Keratinocyte (primary cell): Measurements from ENCODE around the gene GID8. TPM values are rescaled to one million over a fixed set of nuclear protein-coding genes. Genes with fewer than 3 reads are reported as not detected.

Experiments
- DNase-seq: peaks from one replicate; pipeline ENCODE4 v3.0.0-alpha.2; 2011; ENCODE audit warnings: low read depth, missing footprints, low spot score
- FAIRE-seq: peaks from 2 replicates; lab custom pipeline; 2011; peaks lifted over from hg19 to GRCh38; lab: Jason Lieb, UNC
- H2AFZ ChIP-seq: 2 replicates; pipeline ENCODE4 v1.6.0; 2012; ENCODE audit warnings: low read length, control low read depth, inconsistent platforms; ENCODE audit not compliant: control insufficient read depth
- H3K27ac ChIP-seq: 2 replicates; pipeline ENCODE4 v1.5.1; 2011; ENCODE audit warnings: low read length; ENCODE audit not compliant: control insufficient read depth, insufficient read depth
- H3K27me3 ChIP-seq: 3 replicates; pipeline ENCODE4 v1.6.0; 2011; ENCODE audit warnings: low read length; ENCODE audit not compliant: control insufficient read depth, insufficient read depth; ENCODE audit errors: extremely low read depth
- H3K36me3 ChIP-seq, 2 experiments: 2 replicates in 1 of 2; 3 replicates in 1 of 2; pipeline ENCODE4 v1.5.1; 2011; ENCODE audit warnings: low read length in 2 of 2, mild to moderate bottlenecking in 1 of 2; ENCODE audit not compliant: control insufficient read depth in 2 of 2, insufficient read depth in 2 of 2; ENCODE audit errors: extremely low read depth in 1 of 2
- H3K4me1 ChIP-seq: 3 replicates; pipeline ENCODE4 v1.5.1; 2011; ENCODE audit warnings: low read length; ENCODE audit not compliant: control insufficient read depth, insufficient read depth; ENCODE audit errors: extremely low read depth
- H3K4me2 ChIP-seq: 3 replicates; pipeline ENCODE4 v1.6.0; 2011; ENCODE audit warnings: low read depth, low read length; ENCODE audit not compliant: control insufficient read depth, insufficient read depth; ENCODE audit errors: extremely low read depth
- H3K4me3 ChIP-seq, 3 experiments: fragments of 200-600 bp in 1 of 3; sonication (generic) in 1 of 3; 2 replicates in 2 of 3; 3 replicates in 1 of 3; pipeline ENCODE4 v1.5.1; 2011 to 2016; ENCODE audit warnings: low read length in 3 of 3, mild to moderate bottlenecking in 3 of 3, control low read depth in 2 of 3, inconsistent platforms in 1 of 3, low read depth in 1 of 3, mixed read lengths in 1 of 3, mixed run types in 1 of 3, moderate library complexity in 1 of 3; ENCODE audit not compliant: control insufficient read depth in 2 of 3, insufficient read depth in 2 of 3; ENCODE audit errors: extremely low read depth in 1 of 3
- H3K79me2 ChIP-seq: 2 replicates; pipeline ENCODE4 v1.6.0; 2012; ENCODE audit warnings: low read length; ENCODE audit not compliant: control insufficient read depth, insufficient read depth
- H3K9ac ChIP-seq: 3 replicates; pipeline ENCODE4 v1.6.0; 2011; ENCODE audit warnings: low read length; ENCODE audit not compliant: control insufficient read depth, insufficient read depth; ENCODE audit errors: extremely low read depth
- H3K9me1 ChIP-seq: 3 replicates; pipeline ENCODE4 v1.6.0; 2011; ENCODE audit warnings: low read length; ENCODE audit not compliant: control insufficient read depth, insufficient read depth; ENCODE audit errors: extremely low read depth
- H3K9me3 ChIP-seq: 2 replicates; pipeline ENCODE4 v1.5.1; 2012; ENCODE audit warnings: low read depth, low read length; ENCODE audit not compliant: control insufficient read depth
- H4K20me1 ChIP-seq: 3 replicates; pipeline ENCODE4 v1.6.0; 2011; ENCODE audit warnings: low read length; ENCODE audit not compliant: control insufficient read depth, insufficient read depth; ENCODE audit errors: extremely low read depth
- CTCF ChIP-seq, 3 experiments: IDR thresholded peaks in 1 of 3; conservative IDR thresholded peaks in 1 of 3; optimal IDR thresholded peaks in 1 of 3; 2 replicates in 2 of 3; 3 replicates in 1 of 3; pipeline versions ENCODE3 to v1.5.1; 2011; ENCODE audit warnings: low read length in 3 of 3, mild to moderate bottlenecking in 3 of 3, moderate library complexity in 2 of 3, control low read depth in 1 of 3, inconsistent platforms in 1 of 3; ENCODE audit not compliant: insufficient read depth in 2 of 3; ENCODE audit errors: extremely low read depth in 1 of 3
- EZH2 ChIP-seq: IDR thresholded peaks from one replicate; pipeline ENCODE4 v1.6.1; 2012; ENCODE audit warnings: inconsistent platforms, mild to moderate bottlenecking, low read length, moderate library complexity
- dilution Hi-C: fragments of 300-500 bp; cut with MboI; formaldehyde crosslinking; loops from one replicate; pipeline ENCODE4 v1.7.0; 2020; ENCODE audit warnings: low sequenced_read_pairs; ENCODE audit not compliant: extremely low pct_ligation_motif_present
- polyA plus RNA-seq, 5 experiments: library from polyadenylated mRNA; depleted of rRNA in 3 of 5; stranded (reverse) in 3 of 5; stranded (forward) in 1 of 5; unstranded in 1 of 5; fragments of >200 nt; gene quantifications; 1 replicate in 1 of 5; 2 replicates in 3 of 5; 3 replicates in 1 of 5; pipeline versions ENCODE4 v1.2.1 to v1.2.3, GENCODE V29; 2011 to 2012; ENCODE audit warnings: missing spikeins in 2 of 5, low read depth in 1 of 5, low replicate concordance in 1 of 5

GID8 gene
- polyA plus RNA-seq, 1 donor (not counting 4 experiments of a cell fraction or from before 2014, with no cell fraction given) = 23.7 TPM

- no peak overlapping the region for H3K4me3 ChIP-seq
- no peak for FAIRE-seq
- no peak overlapping the region for H3K9ac ChIP-seq
- H3K27ac ChIP-seq = no peak overlapping the region
- no peaks in the 10 kb centered on the region for H3K9me1 ChIP-seq
- no peaks in the 10 kb centered on the region for H3K4me1 ChIP-seq
- no peaks in the 10 kb centered on the region for H4K20me1 ChIP-seq
- H3K79me2 ChIP-seq = no peaks in the 10 kb centered on the region
- H3K36me3 ChIP-seq = no peaks in the 10 kb centered on the region
- H2AFZ ChIP-seq = no peak overlapping the region
- peaks cover 43% of the 10 kb centered on the region for H3K27me3 ChIP-seq
- dilution Hi-C loops = no loop called here
- H3K4me2 ChIP-seq = no peak overlapping the region
- TF ChIP-seq CTCF (optimal IDR thresholded peaks at IDR 0.05 in 1 of 3, IDR thresholded peaks at IDR 0.05 in 1 of 3, conservative IDR thresholded peaks at IDR 0.05 in 1 of 3; ENCODE audit: extremely low read depth in 1 of 3, insufficient read depth in 2 of 3, low read length in 3 of 3) (no peak), EZH2 (no peak)
- no peak for DNase-seq
- H3K9me3 ChIP-seq = no peaks in the 10 kb centered on the region
Measured at GRCh38 chr20:62991196-62991807, 53.4 kb downstream of the GID8 start.

- no peak overlapping the region for H3K9ac ChIP-seq
- no peak overlapping the region for H3K27ac ChIP-seq
- H3K79me2 ChIP-seq = no peaks in the 10 kb centered on the region
- DNase-seq (no peak), FAIRE-seq (no peak)
- H3K4me2 ChIP-seq = no peak overlapping the region
- peaks cover 40% of the 10 kb centered on the region for H3K27me3 ChIP-seq
- H3K36me3 ChIP-seq = no peaks in the 10 kb centered on the region
- no peaks in the 10 kb centered on the region for H3K9me1 ChIP-seq
- no peak overlapping the region for H3K4me3 ChIP-seq
- H3K9me3 ChIP-seq = no peaks in the 10 kb centered on the region
- TF ChIP-seq CTCF (optimal IDR thresholded peaks at IDR 0.05 in 1 of 3, IDR thresholded peaks at IDR 0.05 in 1 of 3, conservative IDR thresholded peaks at IDR 0.05 in 1 of 3; ENCODE audit: extremely low read depth in 1 of 3, insufficient read depth in 2 of 3, low read length in 3 of 3) = no peak
- TF ChIP-seq EZH2 = no peak
- dilution Hi-C loops = no loop called here
- no peaks in the 10 kb centered on the region for H3K4me1 ChIP-seq
- no peaks in the 10 kb centered on the region for H4K20me1 ChIP-seq
- H2AFZ ChIP-seq = no peak overlapping the region
Measured at GRCh38 chr20:62991863-62992262, 53.9 kb downstream of the GID8 start.
